ENCODE results near the gene EML4.

The EML4 gene

DNA sequence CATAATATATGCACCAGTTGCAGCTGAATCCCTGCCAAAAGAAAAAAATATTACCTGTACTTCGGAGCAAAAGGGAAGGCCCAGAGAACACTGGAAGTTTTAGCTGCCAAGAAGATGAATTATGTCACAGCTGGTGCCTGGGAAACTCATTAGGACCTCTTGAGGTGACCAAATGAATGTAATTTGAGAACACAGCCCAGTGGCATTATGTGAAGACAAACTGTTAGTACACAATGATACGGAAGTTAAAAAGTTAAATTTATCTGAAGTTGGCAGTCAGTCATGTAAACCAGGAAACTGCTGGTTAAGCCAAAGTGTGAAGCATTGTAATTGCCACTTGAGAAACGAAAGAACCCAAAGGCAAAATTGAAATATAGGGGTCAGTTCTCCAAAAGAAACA lies 80.7 kb downstream of the EML4 start:
- H4K20me1 ChIP-seq (ENCODE audit: insufficient read depth, low read length): no peaks in the 10 kb centered on the region
- DNase-seq (no peak), ATAC-seq (ENCODE audit: insufficient read depth, low read depth) (no peak)
- no peak overlapping the region for H3K4me2 ChIP-seq (ENCODE audit: insufficient read depth, low read length)
- peaks cover 12% of the 10 kb centered on the region; the same call in 1 of the 2 replicates for H3K36me3 ChIP-seq (ENCODE audit: insufficient read depth, low read length)
- no peaks in the 10 kb centered on the region for H3K79me2 ChIP-seq (ENCODE audit: insufficient read depth, low read length)
- H3K4me3 ChIP-seq (ENCODE audit: low read depth in 1 of 2, low read length in 2 of 2): no peak overlapping the region
- TF ChIP-seq, protein P1, sequence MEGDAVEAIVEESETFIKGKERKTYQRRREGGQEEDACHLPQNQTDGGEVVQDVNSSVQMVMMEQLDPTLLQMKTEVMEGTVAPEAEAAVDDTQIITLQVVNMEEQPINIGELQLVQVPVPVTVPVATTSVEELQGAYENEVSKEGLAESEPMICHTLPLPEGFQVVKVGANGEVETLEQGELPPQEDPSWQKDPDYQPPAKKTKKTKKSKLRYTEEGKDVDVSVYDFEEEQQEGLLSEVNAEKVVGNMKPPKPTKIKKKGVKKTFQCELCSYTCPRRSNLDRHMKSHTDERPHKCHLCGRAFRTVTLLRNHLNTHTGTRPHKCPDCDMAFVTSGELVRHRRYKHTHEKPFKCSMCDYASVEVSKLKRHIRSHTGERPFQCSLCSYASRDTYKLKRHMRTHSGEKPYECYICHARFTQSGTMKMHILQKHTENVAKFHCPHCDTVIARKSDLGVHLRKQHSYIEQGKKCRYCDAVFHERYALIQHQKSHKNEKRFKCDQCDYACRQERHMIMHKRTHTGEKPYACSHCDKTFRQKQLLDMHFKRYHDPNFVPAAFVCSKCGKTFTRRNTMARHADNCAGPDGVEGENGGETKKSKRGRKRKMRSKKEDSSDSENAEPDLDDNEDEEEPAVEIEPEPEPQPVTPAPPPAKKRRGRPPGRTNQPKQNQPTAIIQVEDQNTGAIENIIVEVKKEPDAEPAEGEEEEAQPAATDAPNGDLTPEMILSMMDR (IDR thresholded peaks at IDR 0.05; ENCODE audit: borderline replicate concordance, extremely low read depth, low read length, poor library complexity, severe bottlenecking): no peak
- TF ChIP-seq EZH2 (IDR thresholded peaks at IDR 0.05; ENCODE audit: borderline replicate concordance, low read depth, low read length, severe bottlenecking): no peak
- no peak overlapping the region for H3K9ac ChIP-seq (ENCODE audit: low read depth, low read length)
- no peaks in the 10 kb centered on the region for H3K4me1 ChIP-seq (ENCODE audit: insufficient read depth, low read length)
- H3K27ac ChIP-seq (ENCODE audit: low read length): no peak overlapping the region
- H3K9me3 ChIP-seq (ENCODE audit: insufficient read depth, low read length, severe bottlenecking): no peaks in the 10 kb centered on the region
- no peak overlapping the region for H2AFZ ChIP-seq (ENCODE audit: low read depth, low read length)
- no peaks in the 10 kb centered on the region for H3K27me3 ChIP-seq (ENCODE audit: insufficient read depth, low read length, poor library complexity)

DNA sequence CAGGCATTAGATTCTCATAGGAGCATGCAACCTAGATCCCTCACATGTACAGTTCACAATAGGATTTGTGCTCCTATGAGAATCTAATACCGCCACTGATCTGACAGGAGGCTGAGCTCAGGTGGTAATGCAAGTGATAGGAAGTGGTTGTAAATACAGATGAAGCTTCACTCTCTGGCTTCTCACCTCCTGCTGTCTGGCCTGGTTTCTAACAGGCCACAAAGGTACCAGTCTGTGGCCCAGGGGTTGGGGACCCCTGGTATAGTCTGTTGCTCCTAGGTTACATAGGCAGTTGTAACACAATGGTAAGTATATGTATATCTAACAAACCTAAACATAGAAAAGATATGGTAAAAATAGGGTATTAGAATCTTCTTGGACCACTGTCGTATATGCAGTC lies 81.8 kb downstream of the EML4 start:
- H3K27ac ChIP-seq (ENCODE audit: low read length): no peak overlapping the region
- no peaks in the 10 kb centered on the region for H3K79me2 ChIP-seq (ENCODE audit: insufficient read depth, low read length)
- peaks cover 11% of the 10 kb centered on the region; the same call in 1 of the 2 replicates for H3K36me3 ChIP-seq (ENCODE audit: insufficient read depth, low read length)
- H3K27me3 ChIP-seq (ENCODE audit: insufficient read depth, low read length, poor library complexity): no peaks in the 10 kb centered on the region
- H3K9ac ChIP-seq (ENCODE audit: low read depth, low read length): no peak overlapping the region
- DNase-seq (no peak), ATAC-seq (ENCODE audit: insufficient read depth, low read depth) (no peak)
- no peak overlapping the region for H2AFZ ChIP-seq (ENCODE audit: low read depth, low read length)
- H3K4me2 ChIP-seq (ENCODE audit: insufficient read depth, low read length): no peak overlapping the region
- no peaks in the 10 kb centered on the region for H4K20me1 ChIP-seq (ENCODE audit: insufficient read depth, low read length)
- H3K9me3 ChIP-seq (ENCODE audit: insufficient read depth, low read length, severe bottlenecking): no peaks in the 10 kb centered on the region
- no peak overlapping the region for H3K4me3 ChIP-seq (ENCODE audit: low read depth in 1 of 2, low read length in 2 of 2)
- TF ChIP-seq, protein P1 (IDR thresholded peaks at IDR 0.05; ENCODE audit: borderline replicate concordance, extremely low read depth, low read length, poor library complexity, severe bottlenecking): no peak
- TF ChIP-seq EZH2 (IDR thresholded peaks at IDR 0.05; ENCODE audit: borderline replicate concordance, low read depth, low read length, severe bottlenecking): no peak
- no peaks in the 10 kb centered on the region for H3K4me1 ChIP-seq (ENCODE audit: insufficient read depth, low read length)

DNA sequence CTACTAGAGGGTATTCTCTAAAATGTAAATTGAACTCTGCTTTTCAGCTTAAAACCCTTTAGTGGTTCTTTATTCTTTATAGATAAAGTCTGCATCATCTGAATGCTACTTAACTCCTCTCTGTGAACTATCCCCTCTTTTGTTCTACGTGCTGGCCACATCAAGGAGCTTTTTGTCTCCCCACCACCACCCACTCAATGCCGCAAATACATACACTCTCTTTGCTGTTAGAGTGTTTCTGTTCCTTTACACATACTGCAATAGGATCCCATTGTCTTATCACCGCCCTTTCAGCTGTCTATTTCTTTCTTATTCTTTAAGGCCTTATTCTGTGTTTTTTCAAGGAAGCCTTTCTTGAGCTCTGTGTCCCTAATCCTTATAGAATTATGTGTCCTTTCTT lies 83.3 kb downstream of the EML4 start:
- Histone ChIP-seq H3K27me3 (ENCODE audit: insufficient read depth, low read length, poor library complexity) (no peaks in the 10 kb centered on the region), H4K20me1 (ENCODE audit: insufficient read depth, low read length) (no peaks in the 10 kb centered on the region), H3K4me3 (ENCODE audit: low read depth in 1 of 2, low read length in 2 of 2) (no peak overlapping the region), H3K36me3 (ENCODE audit: insufficient read depth, low read length) (peaks cover 5% of the 10 kb centered on the region; the same call in 1 of the 2 replicates), H3K9me3 (ENCODE audit: insufficient read depth, low read length, severe bottlenecking) (no peaks in the 10 kb centered on the region), H3K79me2 (ENCODE audit: insufficient read depth, low read length) (no peaks in the 10 kb centered on the region), H2AFZ (ENCODE audit: low read depth, low read length) (no peak overlapping the region), H3K4me2 (ENCODE audit: insufficient read depth, low read length) (no peak overlapping the region), H3K27ac (ENCODE audit: low read length) (no peak overlapping the region), H3K9ac (ENCODE audit: low read depth, low read length) (no peak overlapping the region), H3K4me1 (ENCODE audit: insufficient read depth, low read length) (no peaks in the 10 kb centered on the region)
- TF ChIP-seq EZH2 (IDR thresholded peaks at IDR 0.05; ENCODE audit: borderline replicate concordance, low read depth, low read length, severe bottlenecking): no peak
- TF ChIP-seq, protein P1 (IDR thresholded peaks at IDR 0.05; ENCODE audit: borderline replicate concordance, extremely low read depth, low read length, poor library complexity, severe bottlenecking): no peak
- DNase-seq (no peak), ATAC-seq (ENCODE audit: insufficient read depth, low read depth) (no peak)
